HG02678 (cell line): ENCODE measurements around the gene RNF141.
A peak's percentile ranks its signal among the peaks of the same experiment; 100 is the strongest.

Source experiments
- ATAC-seq: cut with Tn5 transposase; IDR thresholded peaks from one replicate; pipeline ENCODE4 v1.9.1; 2021; ENCODE audit warnings: mild to moderate bottlenecking, moderate library complexity; ENCODE audit not compliant: unreplicated experiment

Gene RNF141, protein sequence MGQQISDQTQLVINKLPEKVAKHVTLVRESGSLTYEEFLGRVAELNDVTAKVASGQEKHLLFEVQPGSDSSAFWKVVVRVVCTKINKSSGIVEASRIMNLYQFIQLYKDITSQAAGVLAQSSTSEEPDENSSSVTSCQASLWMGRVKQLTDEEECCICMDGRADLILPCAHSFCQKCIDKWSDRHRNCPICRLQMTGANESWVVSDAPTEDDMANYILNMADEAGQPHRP

DNA sequence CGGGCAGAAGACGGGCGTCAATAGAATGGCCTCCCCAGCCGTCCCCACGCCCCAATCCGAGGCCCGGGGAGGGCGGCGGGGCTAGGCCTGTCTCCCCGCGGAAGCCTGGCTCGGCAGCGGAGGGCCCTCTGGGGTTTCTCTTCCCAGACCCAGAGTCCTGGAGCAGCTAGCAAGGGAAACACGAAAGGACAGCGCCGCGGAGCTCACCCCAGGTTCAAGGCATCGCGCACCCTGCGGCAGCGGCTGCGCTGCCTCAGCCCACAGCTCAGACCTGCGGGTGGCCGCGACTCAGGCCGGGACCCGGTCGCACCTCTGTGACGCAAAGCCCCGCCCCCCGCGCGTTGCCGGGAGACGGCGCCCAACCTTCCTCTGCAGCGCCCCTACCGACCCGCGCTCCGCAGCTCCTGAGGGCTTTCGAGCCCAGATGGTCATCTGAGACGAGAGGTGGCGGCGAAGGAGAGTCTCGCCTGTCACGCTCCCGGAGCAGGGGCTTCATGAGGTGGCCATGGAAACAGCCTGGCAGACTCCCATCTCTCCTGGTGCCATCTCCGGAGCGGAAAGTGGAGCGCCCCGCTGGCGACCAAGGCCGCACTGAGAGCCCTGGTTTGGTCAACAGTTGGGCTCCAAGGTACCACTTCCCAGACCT, at the start of gene RNF141:
Gene RNF141 (minus strand): TSS at position 273 of the 646 bp plus-strand sequence. CDS start 7,029 bp downstream, outside the sequence.
- ATAC-seq: peak; percentile 98

DNA sequence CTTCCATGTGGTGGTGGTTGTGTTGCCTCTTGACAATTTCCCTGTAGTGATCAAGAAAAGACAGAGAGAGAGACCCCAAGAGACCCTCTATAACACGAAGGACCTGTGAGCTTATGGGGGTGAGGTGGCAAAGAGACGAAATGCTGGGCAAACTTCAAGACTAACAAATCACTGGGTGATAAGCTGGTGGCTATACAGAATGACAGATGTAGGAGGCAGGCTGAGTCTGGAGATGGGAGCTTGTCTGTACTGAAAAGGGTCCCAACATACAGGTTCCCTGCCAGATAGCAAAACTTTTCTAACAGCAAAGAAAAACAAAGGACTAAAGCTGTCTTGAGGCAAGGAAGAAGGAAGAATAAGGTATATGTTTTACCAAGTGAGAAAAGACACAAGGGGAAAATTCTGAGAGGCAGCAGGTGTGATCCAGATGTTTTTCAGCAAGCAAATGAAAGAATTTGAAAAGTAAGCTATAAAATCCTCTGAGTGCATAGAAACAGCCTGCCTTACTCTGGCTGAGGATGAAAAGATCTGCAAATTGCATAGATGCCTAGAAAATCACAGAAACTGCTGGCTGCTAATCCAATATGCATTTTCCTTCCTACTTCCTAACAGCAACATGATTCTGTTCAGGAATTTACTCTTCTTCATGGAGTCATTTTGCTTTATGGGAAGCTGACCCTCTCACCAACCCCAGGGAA, 49.4 kb upstream of the RNF141 start:
- no peak for ATAC-seq

DNA sequence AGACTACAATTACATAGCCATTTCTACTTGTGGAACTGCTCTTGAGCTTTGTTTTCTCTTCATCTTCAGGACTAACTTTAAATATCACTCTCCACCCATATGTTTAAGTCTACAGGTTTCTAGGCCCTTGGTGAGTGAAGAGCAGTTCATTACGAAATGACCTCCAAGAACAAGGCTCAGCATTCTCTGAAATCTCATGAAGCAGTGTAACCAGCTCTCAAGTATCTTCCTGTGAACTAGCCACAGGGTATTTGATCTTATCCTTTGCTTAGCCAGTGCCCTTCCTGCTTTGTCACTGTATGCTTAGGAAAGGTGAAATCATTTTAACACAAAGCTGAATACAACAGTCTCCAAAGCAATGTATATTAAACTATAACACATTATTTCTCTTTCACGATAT, 47.9 kb upstream of the RNF141 start:
- ATAC-seq: no peak

DNA sequence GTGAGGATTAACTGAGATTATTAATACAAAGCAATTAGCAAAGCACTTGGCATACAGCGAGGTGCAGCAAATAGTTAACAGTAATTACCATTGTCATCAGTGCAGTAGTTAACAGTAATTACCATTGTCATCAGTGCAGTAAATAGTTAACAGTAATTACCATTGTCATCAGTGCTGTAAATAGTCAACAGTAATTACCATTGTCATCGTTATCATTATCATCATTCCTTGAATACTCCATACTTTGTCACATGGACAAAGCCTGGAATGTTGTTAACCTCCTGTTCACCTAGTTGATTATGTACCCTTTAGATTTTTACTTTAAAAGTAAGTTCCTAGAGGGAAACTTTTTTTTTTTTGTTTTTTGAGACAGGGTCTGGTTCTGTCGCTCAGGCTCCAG, 47.0 kb upstream of the RNF141 start:
- no peak for ATAC-seq

DNA sequence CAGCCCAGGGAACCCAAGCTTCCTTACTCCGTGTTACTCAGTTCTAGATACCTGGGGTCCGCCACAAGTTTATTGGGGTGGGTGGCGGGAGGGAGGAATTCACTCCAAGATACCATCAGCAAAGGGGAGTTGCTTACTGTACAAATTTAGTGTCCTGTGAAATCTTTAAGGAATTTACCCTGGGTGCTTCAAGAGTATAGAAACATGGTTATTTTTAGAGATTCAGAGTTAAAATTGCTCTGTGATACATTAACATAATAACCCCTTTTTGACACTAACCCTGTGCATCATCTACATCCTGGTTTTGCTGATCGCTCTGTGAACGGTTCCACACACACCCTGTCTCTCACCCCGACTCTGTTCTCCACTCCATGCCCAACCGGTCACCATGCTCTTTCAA, 46.4 kb upstream of the RNF141 start:
- no peak for ATAC-seq

DNA sequence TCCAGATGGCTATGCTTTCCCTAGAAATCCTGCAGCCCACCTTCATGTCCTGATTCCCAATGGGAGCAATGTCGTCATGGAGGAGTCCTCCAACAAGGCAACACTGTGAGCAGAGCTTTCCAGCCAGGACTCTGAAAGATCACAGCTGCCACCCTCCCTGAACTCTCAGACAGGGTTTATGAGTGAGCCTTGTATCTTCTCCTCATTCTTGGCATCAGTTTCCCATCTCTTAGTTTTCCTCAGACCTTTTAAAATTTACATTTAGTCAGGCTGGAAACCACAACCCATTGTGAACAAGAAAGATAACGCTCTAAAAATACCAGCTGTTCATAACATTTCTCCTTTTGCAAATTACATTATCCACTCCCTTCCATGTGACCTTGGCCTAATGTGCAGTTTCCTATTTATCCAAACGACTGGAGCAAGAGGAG, 43.1 kb upstream of the RNF141 start:
- no peak for ATAC-seq

DNA sequence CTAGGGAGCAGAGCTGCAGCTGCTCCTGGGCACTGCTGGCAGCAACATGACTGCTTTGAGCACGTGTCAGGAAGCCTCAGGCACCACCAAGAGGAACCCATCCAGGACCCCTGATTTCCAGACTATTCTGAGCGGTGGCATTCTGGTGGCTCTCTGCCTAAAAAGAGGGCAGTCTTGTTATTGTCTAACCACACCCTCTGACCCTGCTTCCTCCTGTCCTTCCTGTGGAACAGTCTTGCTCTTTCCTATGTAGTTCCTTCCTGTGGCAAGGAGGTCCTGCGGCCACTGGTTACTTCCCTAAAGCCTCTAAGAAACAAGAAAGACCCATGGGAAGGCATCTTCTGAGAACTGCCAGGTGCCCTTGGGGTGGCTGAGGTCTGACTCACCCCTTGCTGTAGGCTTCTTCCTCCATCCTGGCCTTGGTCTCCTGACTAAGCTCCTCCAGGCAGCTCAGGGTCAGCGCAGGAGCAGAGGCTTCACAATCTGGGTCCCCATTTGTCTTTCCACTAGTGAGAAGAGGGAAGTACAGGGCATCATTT, 40.6 kb upstream of the RNF141 start:
- no peak for ATAC-seq

DNA sequence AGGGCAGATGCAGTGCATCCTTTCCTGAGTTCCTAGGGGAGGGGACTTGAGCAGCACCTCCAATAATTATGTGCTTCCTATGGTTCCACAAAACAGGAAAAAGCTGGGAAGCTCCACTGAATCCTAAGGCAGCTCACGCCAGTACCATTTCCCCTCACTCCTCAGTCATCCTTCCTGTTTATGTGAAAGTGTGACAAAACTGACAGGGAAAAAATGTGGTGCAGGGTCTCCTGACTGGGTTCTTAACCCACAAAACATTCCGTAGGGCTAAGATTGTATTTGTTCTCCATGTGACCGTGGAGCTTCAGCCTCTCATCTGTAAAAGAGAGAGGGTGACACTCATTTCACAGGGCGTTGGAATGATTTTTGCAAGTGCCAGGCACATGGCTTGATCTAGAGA, 39.6 kb upstream of the RNF141 start:
- ATAC-seq: no peak

DNA sequence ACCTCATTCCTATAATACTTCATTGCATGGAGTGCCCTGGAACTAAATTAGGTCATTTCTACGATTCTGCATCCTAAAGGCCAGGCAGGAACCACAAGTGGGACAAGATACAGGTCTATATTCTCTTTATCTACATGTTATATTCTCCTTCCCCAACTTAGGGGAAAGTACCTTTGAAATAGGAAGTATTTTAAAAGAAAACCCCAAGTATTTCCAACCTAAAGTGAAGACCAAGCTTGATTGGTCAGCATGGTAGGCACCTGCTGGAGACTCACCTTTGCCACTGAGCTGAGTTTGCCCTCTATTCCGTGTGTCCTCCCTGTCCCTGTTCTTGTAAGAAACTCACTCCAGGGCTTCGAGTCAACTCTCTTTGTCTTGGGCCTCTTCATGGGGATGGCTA, 38.7 kb upstream of the RNF141 start:
- no peak for ATAC-seq

DNA sequence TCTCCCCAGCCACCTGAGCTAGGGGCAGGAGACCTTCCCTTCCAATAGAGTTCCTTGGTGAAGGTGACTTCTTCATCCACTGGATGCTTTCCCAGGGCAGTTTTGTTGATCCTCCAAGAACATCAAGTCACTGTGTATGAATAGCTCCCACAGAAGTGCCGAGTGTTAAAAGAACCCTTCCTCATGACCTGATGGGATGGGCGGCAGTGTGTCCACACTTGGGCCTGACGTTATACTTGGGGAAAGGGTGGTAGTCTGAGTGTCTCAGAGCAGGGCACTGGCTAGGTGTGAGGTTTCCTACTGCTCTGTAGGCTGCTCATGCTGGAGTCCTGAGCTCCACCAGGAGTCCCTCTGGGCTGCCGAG, 35.0 kb upstream of the RNF141 start:
- ATAC-seq: no peak

DNA sequence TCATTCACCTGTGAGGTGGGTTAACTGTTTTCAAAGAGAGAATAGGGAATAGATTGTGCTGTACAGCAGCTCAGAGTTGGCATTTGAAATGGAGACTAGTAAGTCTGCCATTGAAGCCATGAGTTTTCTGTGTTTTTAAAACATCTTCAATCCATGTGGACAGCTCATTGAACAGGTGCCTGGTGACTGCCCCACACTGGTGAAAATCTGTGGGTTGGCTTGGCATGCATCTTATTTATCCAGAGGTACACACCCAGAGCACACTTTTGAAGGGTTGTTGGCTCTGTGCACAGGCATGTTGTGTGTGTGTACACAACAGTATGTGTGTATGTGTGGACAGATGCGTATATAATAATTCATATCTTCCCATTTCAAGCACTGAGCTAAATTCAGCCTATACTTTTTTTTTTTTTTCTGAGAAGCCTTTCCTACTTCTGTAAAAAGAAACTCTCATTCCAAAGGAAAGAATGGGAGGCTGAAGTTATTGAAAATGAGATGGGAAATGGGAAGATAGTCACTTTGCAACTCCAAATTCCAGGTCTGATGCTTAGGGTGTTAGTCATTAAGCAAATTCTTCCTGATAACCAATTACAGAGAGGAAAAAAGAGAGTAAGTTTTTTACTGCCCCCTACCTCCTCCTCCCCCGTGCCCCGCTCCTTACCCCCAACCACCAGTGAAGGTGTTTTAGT, 34.5 kb upstream of the RNF141 start:
- ATAC-seq: no peak

DNA sequence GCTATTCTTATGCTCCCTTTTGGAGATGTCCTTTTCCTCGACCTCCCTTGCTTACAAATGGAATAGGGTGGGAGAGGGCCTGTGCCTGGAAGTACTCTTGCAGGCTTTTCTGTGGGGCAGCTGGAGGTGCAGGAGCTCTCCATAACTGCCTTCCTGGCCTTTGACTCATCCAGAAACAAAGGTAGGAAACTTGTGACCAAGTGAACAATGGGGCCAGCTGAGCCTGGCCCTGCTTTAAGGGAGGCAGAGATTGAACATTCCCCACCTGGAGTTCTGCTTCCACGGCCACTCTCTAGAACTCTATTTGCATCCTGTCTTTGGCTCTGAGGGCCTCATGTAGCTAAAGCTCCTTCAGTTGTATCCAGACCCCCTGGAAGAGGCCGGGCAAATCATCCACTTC, 32.6 kb upstream of the RNF141 start:
- no peak for ATAC-seq

DNA sequence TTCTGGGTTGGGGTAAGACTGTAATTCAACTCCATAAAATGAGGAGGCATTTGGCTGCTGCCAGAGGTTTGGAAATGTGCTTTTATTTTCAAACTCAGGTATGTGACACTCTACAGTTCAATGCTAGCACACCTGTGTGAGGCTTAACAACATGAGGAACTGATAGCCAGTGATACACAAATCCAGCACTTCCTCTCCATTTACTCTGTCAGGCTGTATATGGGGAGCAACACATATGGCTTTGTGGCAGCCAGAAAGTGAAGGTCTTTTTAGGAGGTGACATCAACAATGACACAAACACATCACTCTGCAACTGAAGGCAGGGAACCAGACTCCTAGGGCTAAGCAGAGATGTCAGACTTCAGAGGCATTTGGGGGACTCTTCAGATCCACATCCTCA, 32.0 kb upstream of the RNF141 start:
- no peak for ATAC-seq

DNA sequence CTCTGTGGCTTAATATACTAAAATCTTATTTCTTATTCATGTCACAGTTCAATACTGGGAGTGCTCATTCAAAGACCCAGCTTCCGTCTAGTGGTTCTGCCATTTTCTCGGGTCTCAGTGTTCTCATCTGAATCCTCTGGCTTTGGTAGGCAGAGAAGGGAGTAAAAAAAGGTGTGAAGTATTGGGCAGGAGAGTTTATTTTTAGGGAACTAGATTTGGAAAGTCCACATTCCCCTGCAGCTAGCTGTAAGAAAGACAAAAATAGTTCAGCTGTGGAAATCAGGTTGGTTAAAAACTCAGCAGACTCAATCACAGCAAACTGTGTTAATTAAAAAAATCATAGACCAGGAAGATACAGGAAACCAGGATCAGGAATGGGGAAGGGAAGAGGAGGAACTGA, 31.5 kb upstream of the RNF141 start:
- ATAC-seq: no peak

DNA sequence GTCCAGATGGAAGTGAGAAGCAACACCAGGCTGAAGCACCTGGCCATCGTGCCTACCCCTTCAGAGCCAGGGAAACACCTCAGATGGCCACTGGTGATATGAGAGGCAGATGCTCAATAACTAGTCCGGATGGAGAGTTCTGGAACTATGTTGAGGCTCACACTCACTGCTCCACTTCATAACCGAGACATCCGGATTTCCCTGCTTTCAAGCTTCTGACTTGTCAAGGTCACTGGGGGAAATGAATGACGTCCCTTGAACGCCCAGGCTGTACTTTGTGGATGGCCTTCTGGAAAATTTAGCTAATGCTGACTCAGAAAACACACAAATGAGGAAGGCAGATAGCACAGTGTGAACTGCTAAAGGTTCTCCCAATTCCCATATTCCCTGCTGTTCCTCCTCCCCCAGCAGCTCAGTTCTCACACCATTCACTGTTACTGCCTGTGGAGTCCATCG, 27.5 kb upstream of the RNF141 start, which contains the start of gene LYVE1:
Gene LYVE1 (minus strand): TSS at position 180 of the 456 bp plus-strand sequence. CDS start 133 bp downstream, at position 47.
- no peak for ATAC-seq

DNA sequence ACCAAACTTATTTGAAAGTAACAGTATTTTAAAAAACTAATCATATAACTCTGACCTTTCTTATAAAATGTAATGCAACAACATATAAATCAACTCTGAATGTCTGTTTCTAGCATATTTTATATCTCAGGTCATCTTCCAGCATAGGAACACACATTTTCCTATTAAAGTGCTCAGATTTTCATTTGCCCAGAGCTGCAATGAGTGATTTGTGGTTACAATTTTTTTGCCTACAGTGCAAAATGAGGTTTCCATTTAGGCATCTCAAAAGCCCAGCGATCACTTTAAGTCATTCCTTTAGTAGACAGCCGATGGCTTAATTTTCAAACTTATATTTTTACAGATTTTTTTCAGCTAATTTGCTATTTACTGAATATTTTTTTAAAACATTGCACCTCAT, 26.5 kb upstream of the RNF141 start:
- no peak for ATAC-seq

DNA sequence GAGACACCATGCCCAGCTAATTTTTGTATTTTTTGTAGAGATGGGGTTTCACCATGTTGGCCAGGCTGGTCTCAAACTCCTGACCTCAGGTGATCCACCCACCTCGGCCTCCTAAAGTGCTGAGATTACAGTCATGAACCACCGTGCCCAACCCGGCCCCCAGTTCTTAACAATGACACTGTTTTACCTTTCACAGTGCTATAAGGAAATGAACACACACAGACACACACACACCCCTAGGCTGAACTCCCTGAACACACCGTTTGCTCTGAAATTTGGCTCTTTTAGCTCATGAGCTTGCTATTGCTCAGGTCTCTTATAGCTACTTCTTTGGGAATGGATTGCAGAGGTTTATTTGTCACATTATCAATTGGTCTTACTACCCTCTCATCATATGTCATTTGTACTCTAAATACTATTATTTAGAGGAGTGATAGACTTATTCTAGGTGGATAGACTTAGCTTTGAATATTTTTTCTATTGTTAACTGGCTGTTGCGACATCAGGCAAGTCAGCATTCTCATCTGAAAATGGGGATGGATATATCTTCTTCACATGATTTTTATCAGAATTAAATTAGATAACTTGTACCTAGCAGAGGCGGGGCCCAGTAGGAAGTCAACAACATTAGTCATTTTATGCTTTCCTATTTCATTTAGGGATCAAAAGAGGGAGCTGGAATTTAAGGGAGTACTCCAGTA, 25.4 kb upstream of the RNF141 start:
- ATAC-seq: no peak

DNA sequence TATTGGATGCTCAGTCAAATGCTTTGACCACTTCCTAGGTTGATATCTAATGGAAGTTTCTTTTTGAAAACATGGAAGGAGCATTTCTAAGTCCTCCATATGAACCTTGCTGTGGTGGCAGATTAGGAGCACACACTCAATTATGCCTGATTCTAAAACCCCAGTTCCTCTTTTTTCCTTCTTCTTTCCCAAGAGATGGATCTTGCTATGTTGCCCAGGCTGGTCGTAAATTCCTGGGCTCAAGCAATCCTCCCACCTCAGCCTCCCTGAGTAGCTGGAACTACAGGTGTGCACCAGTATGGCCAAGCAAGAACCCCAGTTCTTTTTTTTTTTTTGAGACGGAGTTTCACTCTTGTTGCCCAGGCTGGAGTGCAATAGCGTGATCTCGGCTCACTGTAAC, 24.5 kb upstream of the RNF141 start:
- ATAC-seq: no peak

DNA sequence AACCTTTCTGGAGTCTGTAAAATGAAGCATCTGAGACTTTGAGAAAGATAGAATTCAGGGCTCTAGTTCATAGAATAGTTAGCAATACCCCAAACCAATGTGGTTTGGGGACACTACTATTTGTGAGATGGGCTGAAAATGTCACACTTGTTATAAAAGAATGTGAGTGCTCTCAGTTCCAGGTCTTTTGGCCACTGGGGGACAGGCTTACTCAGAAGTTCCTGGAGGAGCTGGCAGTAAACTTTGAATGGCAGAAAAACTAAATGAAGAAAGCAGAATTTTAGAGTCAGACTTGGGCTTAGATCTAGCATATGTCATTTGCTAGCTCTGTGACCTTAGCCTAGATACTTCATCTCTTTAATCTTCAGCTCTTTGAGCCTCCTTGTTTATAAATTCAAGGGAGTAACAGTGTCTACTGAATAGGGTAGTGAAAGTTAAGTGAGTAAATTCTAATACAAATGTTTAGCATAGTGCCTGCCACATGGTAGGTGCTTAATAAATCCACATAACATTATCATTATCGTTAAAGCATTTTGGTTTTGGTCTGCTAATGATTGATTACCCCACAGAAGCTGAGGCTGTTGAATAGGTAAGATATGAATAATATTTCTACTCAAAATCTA, 23.8 kb upstream of the RNF141 start:
- ATAC-seq: no peak

DNA sequence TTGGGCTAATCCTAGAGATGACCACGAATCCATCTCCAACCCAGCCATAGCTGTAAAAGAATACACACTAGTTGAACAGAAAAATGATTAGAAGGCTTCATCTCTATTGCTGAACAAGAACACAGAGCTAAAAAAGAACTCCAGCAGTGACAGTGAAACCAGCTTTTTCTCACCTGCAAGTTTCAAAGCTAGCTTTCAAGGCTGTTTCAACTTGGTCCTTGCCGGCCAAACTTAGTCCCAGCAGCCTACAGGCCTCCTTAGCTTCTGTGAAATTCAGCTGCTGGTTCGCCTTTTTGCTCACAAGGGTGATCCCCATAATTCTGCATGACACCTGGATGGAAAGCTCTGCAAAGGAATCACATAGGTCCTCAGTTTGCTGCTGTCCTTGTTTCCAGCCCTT, 23.0 kb upstream of the RNF141 start:
- no peak for ATAC-seq
